SK-N-SH (cell line): ENCODE results near the gene DCXR. TPM values are rescaled to one million over a fixed set of nuclear protein-coding genes. Genes with fewer than 3 reads are reported as not detected.

Experiments
- CTCF ChIA-PET: fragments of 300-600, 350-600 bp; formaldehyde crosslinking; extraction: SDS; loops from one replicate; lab custom pipeline; 2021; lab: Yijun Ruan, JAX
- POLR2A ChIA-PET: fragments of 350-600 bp; sonication (Branson Sonifier 250); formaldehyde crosslinking; extraction: SDS; loops from one replicate; lab custom pipeline; 2020; ENCODE audit warnings: antibody characterized with exemption, inconsistent platforms; lab: Yijun Ruan, JAX
- DNase-seq: peaks from one replicate; pipeline ENCODE4 v3.0.0; 2012
- H2AFZ ChIP-seq: fragments of 200-600 bp; sonication (generic); 2 replicates; pipeline ENCODE4 v1.8.1; 2016; ENCODE audit warnings: antibody characterized with exemption, mild to moderate bottlenecking, low read depth
- H3F3A ChIP-seq: fragments of 200-600 bp; sonication (generic); replicated peaks from 2 replicates; pipeline ENCODE3; 2016; ENCODE audit warnings: antibody characterized with exemption, mild to moderate bottlenecking; ENCODE audit not compliant: insufficient read depth
- H3K27ac ChIP-seq, 2 experiments: fragments of 200-500 bp in 1 of 2; fragments of 200-600 bp in 1 of 2; sonication (Bioruptor generic) in 1 of 2; sonication (generic), shearing (Covaris generic) in 1 of 2; 2 replicates each; pipeline versions ENCODE4 v1.5.1 to v1.6.1; 2014 to 2016; ENCODE audit warnings: low read depth in 2 of 2, inconsistent platforms in 1 of 2, low read length in 1 of 2, mild to moderate bottlenecking in 1 of 2, mixed read lengths in 1 of 2
- H3K27me3 ChIP-seq: fragments of 200-600 bp; sonication (generic), shearing (Covaris generic); 2 replicates; pipeline ENCODE4 v1.6.1; 2016; ENCODE audit warnings: mixed run types; ENCODE audit not compliant: insufficient read depth
- H3K36me3 ChIP-seq, 2 experiments: fragments of 200-500 bp in 1 of 2; fragments of 200-600 bp in 1 of 2; sonication (Bioruptor generic) in 1 of 2; sonication (generic) in 1 of 2; replicated peaks in 1 of 2; 2 replicates each; pipeline versions ENCODE3 to v1.5.1; 2014 to 2016; ENCODE audit warnings: low read length in 1 of 2, mild to moderate bottlenecking in 1 of 2; ENCODE audit not compliant: insufficient read depth in 2 of 2, control insufficient read depth in 1 of 2
- H3K4me1 ChIP-seq, 2 experiments: fragments of 200-500 bp in 1 of 2; fragments of 200-600 bp in 1 of 2; sonication (Bioruptor generic) in 1 of 2; sonication (generic), shearing (Covaris generic) in 1 of 2; 2 replicates each; pipeline versions ENCODE4 v1.5.1 to v1.6.1; 2014 to 2016; ENCODE audit warnings: low read depth in 1 of 2, low read length in 1 of 2, mixed run types in 1 of 2; ENCODE audit not compliant: insufficient read depth in 2 of 2, control insufficient read depth in 1 of 2
- H3K4me2 ChIP-seq: fragments of 200-600 bp; sonication (generic), shearing (Covaris generic); 2 replicates; pipeline ENCODE4 v1.6.1; 2017; ENCODE audit warnings: mixed run types
- H3K4me3 ChIP-seq, 2 experiments: fragments of 200-500 bp in 1 of 2; fragments of 200-600 bp in 1 of 2; sonication (Bioruptor generic) in 1 of 2; sonication (generic), shearing (Covaris generic) in 1 of 2; 2 replicates each; pipeline versions ENCODE4 v1.5.1 to v1.8.1; 2014 to 2016; ENCODE audit warnings: low read depth in 2 of 2, inconsistent platforms in 1 of 2, low read length in 1 of 2, mild to moderate bottlenecking in 1 of 2, mixed read lengths in 1 of 2, moderate library complexity in 1 of 2
- H3K79me2 ChIP-seq: fragments of 200-600 bp; sonication (generic); 2 replicates; pipeline ENCODE4 v1.8.1; 2017; ENCODE audit warnings: mild to moderate bottlenecking; ENCODE audit not compliant: insufficient read depth
- H3K9ac ChIP-seq: fragments of 200-600 bp; sonication (generic); 2 replicates; pipeline ENCODE4 v1.6.1; 2017; ENCODE audit warnings: mixed run types
- H3K9me2 ChIP-seq: fragments of 200-600 bp; sonication (generic); 2 replicates; pipeline ENCODE4 v1.6.1; 2017; ENCODE audit warnings: mixed run types
- H3K9me3 ChIP-seq: fragments of 200-600 bp; sonication (generic); 2 replicates; pipeline ENCODE4 v1.6.1; 2017; ENCODE audit warnings: mixed run types, mild to moderate bottlenecking, moderate library complexity
- H4K20me1 ChIP-seq: fragments of 200-600 bp; sonication (generic); 2 replicates; pipeline ENCODE4 v1.6.1; 2017; ENCODE audit warnings: mild to moderate bottlenecking, mixed run types; ENCODE audit not compliant: insufficient read depth
- EP300 ChIP-seq, 2 experiments: IDR thresholded peaks; 2 replicates each; pipeline versions ENCODE4 v1.4.0 to v1.6.1; 2012; ENCODE audit warnings: borderline replicate concordance in 1 of 2, low read depth in 1 of 2, low read length in 1 of 2
- JUND ChIP-seq: IDR thresholded peaks from 2 replicates; pipeline ENCODE4 v1.4.0; 2012
- MXI1 ChIP-seq: IDR thresholded peaks from 2 replicates; pipeline ENCODE4 v1.6.1; 2012; ENCODE audit warnings: mild to moderate bottlenecking, low read depth, low read length, improper control_type of control experiment
- RXRA ChIP-seq: IDR thresholded peaks from 2 replicates; pipeline ENCODE4 v1.4.0; 2012; ENCODE audit warnings: low read depth, mild to moderate bottlenecking, borderline replicate concordance
- SMC3 ChIP-seq: IDR thresholded peaks from 2 replicates; pipeline ENCODE4 v1.6.1; 2012; ENCODE audit warnings: low read depth, low read length, improper control_type of control experiment
- TEAD4 ChIP-seq: IDR thresholded peaks from 2 replicates; pipeline ENCODE4 v1.4.0; 2012; ENCODE audit warnings: mild to moderate bottlenecking, borderline replicate concordance; ENCODE audit not compliant: insufficient read depth
- USF1 ChIP-seq: IDR thresholded peaks from 2 replicates; pipeline ENCODE4 v1.4.0; 2012; ENCODE audit warnings: low read depth, borderline replicate concordance
- YY1 ChIP-seq: IDR thresholded peaks from 2 replicates; pipeline ENCODE4 v1.4.0; 2012; ENCODE audit warnings: low read depth, mild to moderate bottlenecking
- WGBS: methylation state at CpG from one replicate; pipeline ENCODE4 v1.1.6; 2017; ENCODE audit warnings: low lambda C conversion rate; 5-methylcytosine and 5-hydroxymethylcytosine counted together
- polyA plus RNA-seq, 3 experiments: library from polyadenylated mRNA; depleted of rRNA; stranded (reverse); fragments of >200 nt; gene quantifications; 2 replicates each; pipeline ENCODE4 v1.2.3, GENCODE V29; 2012
- TF ChIP-seq, protein P1 (sequence below): IDR thresholded peaks from 2 replicates; pipeline ENCODE4; 2012
- TF ChIP-seq, protein P2 (sequence below): IDR thresholded peaks from 2 replicates; pipeline ENCODE4 v1.4.0; 2012; ENCODE audit warnings: low read depth, borderline replicate concordance

Gene DCXR
- polyA plus RNA-seq, 1 of the 3 experiments (the other 2 are of a cell fraction) = 190 TPM

GRCh38 chr17:82016061-82016874 lies 21.2 kb downstream of the DCXR start:
- H3F3A ChIP-seq = peaks cover 25% of the 10 kb centered on the region
- no peaks in the 10 kb centered on the region for H3K9me3 ChIP-seq
- H3K27me3 ChIP-seq = no peaks in the 10 kb centered on the region
- ChIA-PET CTCF (interaction anchor here (0.8 to 35.7 kb wide), 7 partner anchors 11 to 82 kb away, joined by 3 to 1216 read pairs (median 4); partner anchors contain the start of genes DCXR, FASN, NOTUM and RAC3), POLR2A (interaction anchor here (0.9 to 1.2 kb wide), 2 partner anchors 19 to 57 kb away, joined by 3 read pairs; no protein-coding TSS in a partner anchor)
- no peak for TF ChIP-seq MXI1
- no peak overlapping the region for H3K9ac ChIP-seq
- H3K36me3 ChIP-seq = peaks cover 7 to 23% of the 10 kb centered on the region in 2 experiments
- no peak overlapping the region for H2AFZ ChIP-seq
- no peak overlapping the region for H3K4me3 ChIP-seq
- H3K9me2 ChIP-seq = no peaks in the 10 kb centered on the region
- no peak for DNase-seq
- peaks cover 13% of the 10 kb centered on the region for H4K20me1 ChIP-seq
- no peak overlapping the region for H3K4me2 ChIP-seq
- 96% methylated on average over 21 of the region's 28 CpGs for WGBS
- H3K27ac ChIP-seq = no peak overlapping the region
- H3K79me2 ChIP-seq = peaks cover 16% of the 10 kb centered on the region; the same call in 1 of the 2 replicates
- H3K4me1 ChIP-seq = peaks cover 4 to 33% of the 10 kb centered on the region in 2 experiments; a peak in 2 of 4 replicates

- ChIA-PET POLR2A (interaction anchor here (0.9 kb wide), 1 partner anchor 19 kb away, joined by 3 read pairs; no protein-coding TSS in a partner anchor), CTCF (interaction anchor here (0.8 to 35.7 kb wide), 8 partner anchors 16 to 146 kb away, joined by 3 to 1216 read pairs (median 4); partner anchors contain the start of genes DCXR, FASN, NOTUM and RAC3)
- H3F3A ChIP-seq = peaks cover 16% of the 10 kb centered on the region
- H3K9ac ChIP-seq = no peak overlapping the region
- no peaks in the 10 kb centered on the region for H3K9me2 ChIP-seq
- no peak overlapping the region for H2AFZ ChIP-seq
- H3K4me1 ChIP-seq = peaks cover 0 to 25% of the 10 kb centered on the region in 2 experiments; a peak in 1 of 4 replicates
- WGBS = 92% methylated on average over 19 of the region's 24 CpGs
- no peak overlapping the region for H3K4me2 ChIP-seq
- peaks cover 8% of the 10 kb centered on the region; the same call in 1 of the 2 replicates for H3K79me2 ChIP-seq
- DNase-seq = peak; percentile 52
- TF ChIP-seq USF1 (no peak), YY1 (no peak), EP300 (IDR thresholded peaks at IDR 0.05; ENCODE audit: borderline replicate concordance in 1 of 2, low read depth in 1 of 2, low read length in 1 of 2) (no peak), RXRA (no peak), SMC3 (no peak), TEAD4 (no peak), JUND (no peak)
- TF ChIP-seq, protein P1, sequence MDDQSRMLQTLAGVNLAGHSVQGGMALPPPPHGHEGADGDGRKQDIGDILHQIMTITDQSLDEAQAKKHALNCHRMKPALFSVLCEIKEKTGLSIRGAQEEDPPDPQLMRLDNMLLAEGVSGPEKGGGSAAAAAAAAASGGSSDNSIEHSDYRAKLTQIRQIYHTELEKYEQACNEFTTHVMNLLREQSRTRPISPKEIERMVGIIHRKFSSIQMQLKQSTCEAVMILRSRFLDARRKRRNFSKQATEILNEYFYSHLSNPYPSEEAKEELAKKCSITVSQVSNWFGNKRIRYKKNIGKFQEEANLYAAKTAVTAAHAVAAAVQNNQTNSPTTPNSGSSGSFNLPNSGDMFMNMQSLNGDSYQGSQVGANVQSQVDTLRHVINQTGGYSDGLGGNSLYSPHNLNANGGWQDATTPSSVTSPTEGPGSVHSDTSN = no peak
- TF ChIP-seq, protein P2, sequence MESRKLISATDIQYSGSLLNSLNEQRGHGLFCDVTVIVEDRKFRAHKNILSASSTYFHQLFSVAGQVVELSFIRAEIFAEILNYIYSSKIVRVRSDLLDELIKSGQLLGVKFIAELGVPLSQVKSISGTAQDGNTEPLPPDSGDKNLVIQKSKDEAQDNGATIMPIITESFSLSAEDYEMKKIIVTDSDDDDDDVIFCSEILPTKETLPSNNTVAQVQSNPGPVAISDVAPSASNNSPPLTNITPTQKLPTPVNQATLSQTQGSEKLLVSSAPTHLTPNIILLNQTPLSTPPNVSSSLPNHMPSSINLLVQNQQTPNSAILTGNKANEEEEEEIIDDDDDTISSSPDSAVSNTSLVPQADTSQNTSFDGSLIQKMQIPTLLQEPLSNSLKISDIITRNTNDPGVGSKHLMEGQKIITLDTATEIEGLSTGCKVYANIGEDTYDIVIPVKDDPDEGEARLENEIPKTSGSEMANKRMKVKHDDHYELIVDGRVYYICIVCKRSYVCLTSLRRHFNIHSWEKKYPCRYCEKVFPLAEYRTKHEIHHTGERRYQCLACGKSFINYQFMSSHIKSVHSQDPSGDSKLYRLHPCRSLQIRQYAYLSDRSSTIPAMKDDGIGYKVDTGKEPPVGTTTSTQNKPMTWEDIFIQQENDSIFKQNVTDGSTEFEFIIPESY = no peak
- no peak overlapping the region for H3K27ac ChIP-seq
- peaks cover 5% of the 10 kb centered on the region for H4K20me1 ChIP-seq
- H3K9me3 ChIP-seq = no peaks in the 10 kb centered on the region
- H3K36me3 ChIP-seq = peaks cover 7 to 23% of the 10 kb centered on the region in 2 experiments
- H3K4me3 ChIP-seq = no peak overlapping the region
- no peaks in the 10 kb centered on the region for H3K27me3 ChIP-seq
Observed at GRCh38 chr17:82015311-82015971, 22.1 kb downstream of the DCXR start.
